ENCODE data around the gene GOLGA2. TPM values are rescaled to one million over a fixed set of nuclear protein-coding genes. Genes with fewer than 3 reads are reported as not detected.
A peak's percentile ranks its signal among the peaks of the same experiment; 100 is the strongest.
"Not testable (repeated sequence)": the region's sequence is repeated elsewhere in the genome, so short reads cannot be mapped to it uniquely, and the experiment has no call there.

Gene GOLGA2
- total RNA-seq, 1 donor from 2014 or later = 161 TPM

- peak; percentile 73 for DNase-seq (ENCODE audit: low spot score)
These were observed 33.0 kb downstream of the GOLGA2 start for GRCh38 chr9:128242828-128243214.

- DNase-seq (ENCODE audit: low spot score) = no peak
These were observed 33.7 kb downstream of the GOLGA2 start for GRCh38 chr9:128242124-128242523.

- DNase-seq (ENCODE audit: low spot score) = no peak
These were observed 41.9 kb downstream of the GOLGA2 start for GRCh38 chr9:128233817-128234406.

- DNase-seq (ENCODE audit: low spot score) = no peak
These were observed 43.0 kb downstream of the GOLGA2 start for GRCh38 chr9:128232528-128233428.

- no peak for DNase-seq (ENCODE audit: low spot score)
These were observed 43.9 kb downstream of the GOLGA2 start for GRCh38 chr9:128231638-128232527.

- not testable (repeated sequence) for DNase-seq (ENCODE audit: low spot score)
These were observed 44.9 kb downstream of the GOLGA2 start for GRCh38 chr9:128230897-128231296.

- no peak for DNase-seq (ENCODE audit: low spot score)
These were observed 49.4 kb downstream of the GOLGA2 start for GRCh38 chr9:128226412-128226801.

GRCh38 chr9:128225770-128226411 is 49.9 kb downstream of the GOLGA2 start:
- DNase-seq (ENCODE audit: low spot score) = no peak

GRCh38 chr9:128224877-128225276 is 50.9 kb downstream of the GOLGA2 start:
- DNase-seq (ENCODE audit: low spot score) = no peak

GRCh38 chr9:128222880-128223670 is 52.7 kb downstream of the GOLGA2 start:
- DNase-seq (ENCODE audit: low spot score) = no peak

- no peak for DNase-seq (ENCODE audit: low spot score)
These were observed 53.8 kb downstream of the GOLGA2 start for GRCh38 chr9:128222026-128222425.

- no peak for DNase-seq (ENCODE audit: low spot score)
These were observed 56.0 kb downstream of the GOLGA2 start for GRCh38 chr9:128219831-128220230.

- peak; percentile 89 for DNase-seq (ENCODE audit: low spot score)
These were observed 57.1 kb downstream of the GOLGA2 start for GRCh38 chr9:128218518-128219389.

- DNase-seq (ENCODE audit: low spot score) = no peak
These were observed 57.7 kb downstream of the GOLGA2 start for GRCh38 chr9:128218172-128218517.

- no peak for DNase-seq (ENCODE audit: low spot score)
These were observed 58.8 kb downstream of the GOLGA2 start for GRCh38 chr9:128216781-128217553.

- DNase-seq (ENCODE audit: low spot score) = peak; percentile 65
These were observed 60.1 kb downstream of the GOLGA2 start for GRCh38 chr9:128215491-128216409.

GRCh38 chr9:128214571-128215490 is 61.0 kb downstream of the GOLGA2 start:
- DNase-seq (ENCODE audit: low spot score) = no peak
